Epithelial cell of esophagus (primary cell): ENCODE data around the gene CEBPA.

Source experiments
- DNase-seq: peaks from one replicate; pipeline ENCODE4 v3.0.0; 2010; ENCODE audit warnings: low read depth
- H3K4me3 ChIP-seq: 2 replicates; pipeline ENCODE4 v1.5.1; 2011; ENCODE audit warnings: mild to moderate bottlenecking, low read length, control low read depth
- TF ChIP-seq, protein P1 (sequence below): IDR thresholded peaks from 2 replicates; pipeline ENCODE4 v1.5.1; 2011; ENCODE audit warnings: low read depth, mild to moderate bottlenecking, low read length, control low read depth, inconsistent platforms; ENCODE audit not compliant: insufficient read depth; ENCODE audit errors: missing control alignments

The CEBPA gene

DNA sequence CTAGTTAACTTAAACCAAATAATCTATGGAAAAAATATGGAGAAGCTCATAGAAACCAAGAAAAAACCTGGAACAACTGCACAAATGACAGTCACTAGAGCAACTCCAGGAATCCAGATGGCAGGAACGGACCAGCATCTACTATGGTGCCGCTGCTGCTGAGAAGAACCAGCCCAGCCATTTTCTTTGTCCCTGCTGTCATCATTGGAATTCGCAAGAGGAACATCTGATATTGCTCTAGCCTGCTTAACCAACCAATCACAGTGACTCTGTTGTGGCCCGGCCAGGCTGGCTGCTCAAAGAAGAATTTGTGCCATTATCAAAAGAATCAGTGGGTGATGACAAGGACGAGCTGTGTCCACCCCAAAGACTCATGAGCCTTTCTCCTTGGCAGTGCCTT, 33.1 kb upstream of the CEBPA start:
- TF ChIP-seq, protein P1, sequence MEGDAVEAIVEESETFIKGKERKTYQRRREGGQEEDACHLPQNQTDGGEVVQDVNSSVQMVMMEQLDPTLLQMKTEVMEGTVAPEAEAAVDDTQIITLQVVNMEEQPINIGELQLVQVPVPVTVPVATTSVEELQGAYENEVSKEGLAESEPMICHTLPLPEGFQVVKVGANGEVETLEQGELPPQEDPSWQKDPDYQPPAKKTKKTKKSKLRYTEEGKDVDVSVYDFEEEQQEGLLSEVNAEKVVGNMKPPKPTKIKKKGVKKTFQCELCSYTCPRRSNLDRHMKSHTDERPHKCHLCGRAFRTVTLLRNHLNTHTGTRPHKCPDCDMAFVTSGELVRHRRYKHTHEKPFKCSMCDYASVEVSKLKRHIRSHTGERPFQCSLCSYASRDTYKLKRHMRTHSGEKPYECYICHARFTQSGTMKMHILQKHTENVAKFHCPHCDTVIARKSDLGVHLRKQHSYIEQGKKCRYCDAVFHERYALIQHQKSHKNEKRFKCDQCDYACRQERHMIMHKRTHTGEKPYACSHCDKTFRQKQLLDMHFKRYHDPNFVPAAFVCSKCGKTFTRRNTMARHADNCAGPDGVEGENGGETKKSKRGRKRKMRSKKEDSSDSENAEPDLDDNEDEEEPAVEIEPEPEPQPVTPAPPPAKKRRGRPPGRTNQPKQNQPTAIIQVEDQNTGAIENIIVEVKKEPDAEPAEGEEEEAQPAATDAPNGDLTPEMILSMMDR = no peak
- DNase-seq = no peak
- H3K4me3 ChIP-seq = no peak overlapping the region

DNA sequence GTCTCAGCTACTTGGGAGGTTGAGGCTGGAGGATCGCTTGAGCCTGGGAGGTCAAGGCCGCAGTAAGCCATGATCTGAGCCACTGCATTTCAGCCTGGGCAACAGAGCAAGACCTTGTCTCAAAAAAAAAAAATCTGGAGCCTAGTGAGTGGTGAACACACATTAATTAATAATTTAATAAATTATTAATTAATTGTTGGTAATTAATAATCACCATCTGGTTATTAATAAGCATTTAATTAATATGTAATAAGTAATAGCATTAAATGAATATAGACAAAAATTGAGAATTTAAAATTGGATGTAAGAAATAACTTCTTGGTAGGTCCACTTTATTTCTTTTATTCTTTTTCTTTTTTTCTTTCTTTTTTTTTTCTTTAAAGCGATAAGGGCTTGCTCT, 31.9 kb upstream of the CEBPA start:
- H3K4me3 ChIP-seq = no peak overlapping the region
- DNase-seq = no peak
- TF ChIP-seq, protein P1 = no peak

DNA sequence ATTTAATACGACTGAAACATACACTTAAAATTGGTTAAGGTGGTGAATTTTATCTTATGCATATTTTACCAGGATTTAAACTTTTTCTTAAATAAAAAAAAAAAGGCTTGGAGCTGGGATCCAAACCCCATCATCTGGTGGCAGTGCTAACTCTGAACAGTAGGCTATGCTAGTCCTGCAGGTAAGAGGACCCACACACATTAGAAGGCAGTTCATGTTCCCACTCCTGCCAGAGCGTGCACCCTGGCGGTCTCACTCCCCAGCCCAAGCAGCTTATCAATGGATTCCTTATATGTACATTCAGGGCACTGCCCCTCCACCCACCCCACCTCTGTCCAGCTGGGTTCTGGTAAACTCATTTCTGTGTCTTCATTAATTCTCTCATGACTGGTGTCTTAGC, 31.3 kb upstream of the CEBPA start:
- no peak overlapping the region for H3K4me3 ChIP-seq
- TF ChIP-seq, protein P1 = peak; percentile 51
- peak; percentile 52 for DNase-seq

DNA sequence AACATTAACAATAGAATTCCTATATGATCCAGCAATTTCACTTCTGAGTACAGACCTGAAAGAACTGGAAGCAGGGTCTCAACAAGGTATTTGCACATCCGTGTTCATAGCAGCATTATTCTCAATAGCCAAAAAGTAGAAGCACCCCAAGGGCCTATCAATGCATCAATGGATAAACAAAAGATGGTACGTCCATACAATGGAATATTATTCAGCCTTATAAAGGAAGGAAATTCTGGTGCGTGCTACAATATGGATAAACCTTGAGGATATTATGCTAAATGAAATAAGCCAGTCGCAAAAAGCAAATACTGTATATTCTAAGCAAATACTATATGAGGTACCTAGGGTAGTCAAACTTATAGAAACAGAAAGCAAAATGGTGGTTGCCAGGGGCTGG, 30.8 kb upstream of the CEBPA start:
- H3K4me3 ChIP-seq = no peak overlapping the region
- DNase-seq = no peak
- TF ChIP-seq, protein P1 = no peak

DNA sequence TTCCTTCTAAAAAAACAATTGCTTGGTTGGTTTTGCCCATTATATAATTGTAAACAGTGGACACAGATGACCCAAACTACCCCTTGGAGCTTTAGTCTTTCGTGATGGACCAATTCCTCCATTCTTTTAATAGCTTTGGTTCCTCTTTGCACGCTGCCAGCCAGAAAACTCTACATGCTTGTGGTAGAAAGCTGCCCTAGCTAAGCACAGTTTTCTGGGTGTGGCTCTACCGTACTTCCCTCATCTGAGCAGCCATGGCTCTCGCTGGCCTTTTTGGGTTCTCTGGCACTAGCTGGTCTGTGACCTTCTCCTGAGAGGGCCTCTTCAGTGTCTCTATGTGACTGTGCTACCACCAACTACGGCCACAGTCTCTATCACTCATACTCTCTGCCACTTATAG, 29.9 kb upstream of the CEBPA start:
- no peak for DNase-seq
- no peak overlapping the region for H3K4me3 ChIP-seq
- TF ChIP-seq, protein P1 = no peak

DNA sequence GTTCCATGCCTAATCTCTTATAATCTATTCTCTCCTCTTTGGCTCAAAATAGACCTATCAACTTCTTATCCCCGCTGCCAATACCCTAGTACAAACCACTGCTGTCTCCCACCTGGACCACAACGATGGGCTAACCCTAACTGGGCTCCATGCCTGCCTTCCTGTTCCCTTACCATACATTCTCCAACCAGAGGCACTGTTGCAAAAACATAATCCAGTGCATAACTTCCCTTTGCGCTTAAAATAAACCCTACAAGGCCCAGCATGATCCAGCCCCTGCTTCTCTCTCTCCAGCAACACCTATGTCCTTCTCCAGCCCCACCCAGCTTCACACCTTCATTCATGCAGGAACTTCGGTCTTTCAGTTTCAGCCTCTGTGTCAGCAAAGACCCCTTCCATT, 27.4 kb upstream of the CEBPA start:
- no peak for DNase-seq
- H3K4me3 ChIP-seq = no peak overlapping the region
- TF ChIP-seq, protein P1 = no peak

DNA sequence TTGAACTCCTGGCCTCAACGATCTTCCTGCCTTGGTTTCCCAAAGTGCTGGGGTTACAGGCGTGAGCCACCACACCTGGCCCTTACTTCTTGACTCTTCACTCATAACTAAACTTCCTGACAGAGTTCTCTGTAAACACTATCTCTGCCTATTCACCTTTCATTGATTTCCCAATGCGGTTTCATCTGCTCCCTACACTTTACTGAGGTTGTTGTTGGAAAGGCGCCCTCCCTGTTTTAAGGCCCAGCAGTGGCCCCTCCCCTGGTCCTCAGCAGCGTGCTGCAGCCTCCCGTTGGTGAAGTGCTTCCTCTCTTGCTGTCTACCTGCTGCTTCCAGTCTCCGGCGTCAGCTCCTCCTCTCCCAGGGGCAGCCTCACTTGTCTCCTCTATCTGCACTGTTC, 26.7 kb upstream of the CEBPA start:
- TF ChIP-seq, protein P1 = no peak
- DNase-seq = no peak
- H3K4me3 ChIP-seq = no peak overlapping the region
